HEK293 (cell line): ENCODE data around the gene CCSER1.

Experiments
- CTCF ChIA-PET: fragments of 350-600 bp; formaldehyde crosslinking; extraction: SDS; loops from one replicate; lab custom pipeline; 2021; ENCODE audit warnings: antibody characterized with exemption; lab: Yijun Ruan, JAX
- POLR2A ChIA-PET: fragments of 300-600 bp; formaldehyde crosslinking; extraction: SDS; loops from one replicate; lab custom pipeline; 2020; ENCODE audit warnings: antibody characterized with exemption, inconsistent platforms; lab: Yijun Ruan, JAX
- H3K27ac ChIP-seq: fragments of 200-500 bp; sonication (Bioruptor generic); 2 replicates; pipeline ENCODE4 v1.5.1; 2014; ENCODE audit warnings: low read depth, low read length, control low read depth, inconsistent platforms; ENCODE audit errors: extremely low read depth
- H3K36me3 ChIP-seq, 2 experiments: fragments of 200-500 bp in 1 of 2; sonication (Bioruptor generic) in 1 of 2; 1 replicate in 1 of 2; 2 replicates in 1 of 2; pipeline ENCODE4 v1.5.1; 2014 to 2017; ENCODE audit warnings: inconsistent platforms in 2 of 2, low read length in 2 of 2; ENCODE audit not compliant: control insufficient read depth in 2 of 2, insufficient read depth in 1 of 2
- H3K4me1 ChIP-seq: fragments of 200-500 bp; sonication (Bioruptor generic); 2 replicates; pipeline ENCODE4 v1.5.1; 2014; ENCODE audit warnings: mild to moderate bottlenecking, low read length, inconsistent platforms; ENCODE audit not compliant: control insufficient read depth, insufficient read depth
- H3K4me3 ChIP-seq: 2 replicates; pipeline ENCODE4 v1.5.1; 2011; ENCODE audit warnings: low read depth, mild to moderate bottlenecking, control low read depth, low read length, moderate library complexity
- H3K9me3 ChIP-seq: fragments of 200-500 bp; sonication (Bioruptor generic); 2 replicates; pipeline ENCODE4 v1.5.1; 2014; ENCODE audit warnings: low read depth, low read length, inconsistent platforms; ENCODE audit not compliant: control insufficient read depth, insufficient read depth
- GLIS1 ChIP-seq: fragments of 450-650 bp; formaldehyde crosslinking; IDR thresholded peaks from 2 replicates; pipeline ENCODE4 v1.5.1; 2016; ENCODE audit warnings: missing biosample characterization, missing genetic modification characterization
- PRDM1 ChIP-seq: fragments of 450-650 bp; formaldehyde crosslinking; IDR thresholded peaks from 2 replicates; pipeline ENCODE4; 2016; ENCODE audit warnings: missing biosample characterization, missing genetic modification characterization
- SALL2 ChIP-seq: fragments of 450-650 bp; formaldehyde crosslinking; IDR thresholded peaks from 2 replicates; pipeline ENCODE4 v1.5.0; 2017; ENCODE audit warnings: missing biosample characterization, mild to moderate bottlenecking, missing genetic modification characterization, borderline replicate concordance
- SCRT2 ChIP-seq: fragments of 450-650 bp; formaldehyde crosslinking; IDR thresholded peaks from 2 replicates; pipeline ENCODE4 v1.5.1; 2016; ENCODE audit warnings: missing biosample characterization, missing genetic modification characterization
- SETDB1 ChIP-seq: IDR thresholded peaks from one replicate; pipeline ENCODE4 v1.6.1; 2017; ENCODE audit warnings: mild to moderate bottlenecking, low read length, moderate library complexity, mixed read lengths; ENCODE audit not compliant: insufficient read length
- ZNF121 ChIP-seq: fragments of 450-650 bp; formaldehyde crosslinking; IDR thresholded peaks from 2 replicates; pipeline ENCODE4 v1.5.1; 2016; ENCODE audit warnings: missing biosample characterization, missing genetic modification characterization
- ZNF23 ChIP-seq: fragments of 450-650 bp; formaldehyde crosslinking; IDR thresholded peaks from 2 replicates; pipeline ENCODE4 v1.5.1; 2016; ENCODE audit warnings: missing biosample characterization, missing genetic modification characterization, borderline replicate concordance
- ZNF514 ChIP-seq: fragments of 450-650 bp; formaldehyde crosslinking; IDR thresholded peaks from 2 replicates; pipeline ENCODE4 v1.5.1; 2016; ENCODE audit warnings: missing biosample characterization, missing genetic modification characterization
- ZNF626 ChIP-seq: fragments of 450-650 bp; sonication (Bioruptor Pico); formaldehyde crosslinking; IDR thresholded peaks from 2 replicates; pipeline ENCODE4 v1.5.1; 2018; ENCODE audit warnings: missing biosample characterization, missing genetic modification characterization, inconsistent platforms
- ZNF654 ChIP-seq: fragments of 450-650 bp; formaldehyde crosslinking; IDR thresholded peaks from 2 replicates; pipeline ENCODE4 v1.5.1; 2016; ENCODE audit warnings: low read depth, missing biosample characterization, missing genetic modification characterization
- ZNF664 ChIP-seq: fragments of 450-650 bp; formaldehyde crosslinking; IDR thresholded peaks from 2 replicates; pipeline ENCODE4 v1.5.1; 2016; ENCODE audit warnings: missing biosample characterization, missing genetic modification characterization
- ZNF670 ChIP-seq: fragments of 450-650 bp; formaldehyde crosslinking; IDR thresholded peaks from 2 replicates; pipeline ENCODE4 v1.5.1; 2016; ENCODE audit warnings: missing biosample characterization, missing genetic modification characterization, low read depth
- ZNF837 ChIP-seq: fragments of 450-650 bp; formaldehyde crosslinking; IDR thresholded peaks from 2 replicates; pipeline ENCODE4 v1.5.1; 2016; ENCODE audit warnings: missing biosample characterization, missing genetic modification characterization
- TF ChIP-seq, protein P1 (sequence below): fragments of 450-650 bp; formaldehyde crosslinking; IDR thresholded peaks from 2 replicates; pipeline ENCODE4 v1.5.1; 2017; ENCODE audit warnings: missing biosample characterization, missing genetic modification characterization
- TF ChIP-seq, protein P2 (sequence below): fragments of 450-650 bp; formaldehyde crosslinking; IDR thresholded peaks from 2 replicates; pipeline ENCODE4 v1.5.1; 2016; ENCODE audit warnings: missing biosample characterization, missing genetic modification characterization
- TF ChIP-seq, protein P3 (sequence below): fragments of 450-650 bp; formaldehyde crosslinking; IDR thresholded peaks from 2 replicates; pipeline ENCODE4 v1.5.1; 2016; ENCODE audit warnings: missing biosample characterization, missing genetic modification characterization
- TF ChIP-seq, protein P4 (sequence below): fragments of 450-650 bp; formaldehyde crosslinking; IDR thresholded peaks from 2 replicates; pipeline ENCODE4 v1.5.1; 2016; ENCODE audit warnings: missing biosample characterization, missing genetic modification characterization, low read depth
- TF ChIP-seq, protein P5 (sequence below): fragments of 450-650 bp; formaldehyde crosslinking; IDR thresholded peaks from 2 replicates; pipeline ENCODE4 v1.5.1; 2016; ENCODE audit warnings: missing biosample characterization, missing genetic modification characterization

Gene CCSER1

DNA sequence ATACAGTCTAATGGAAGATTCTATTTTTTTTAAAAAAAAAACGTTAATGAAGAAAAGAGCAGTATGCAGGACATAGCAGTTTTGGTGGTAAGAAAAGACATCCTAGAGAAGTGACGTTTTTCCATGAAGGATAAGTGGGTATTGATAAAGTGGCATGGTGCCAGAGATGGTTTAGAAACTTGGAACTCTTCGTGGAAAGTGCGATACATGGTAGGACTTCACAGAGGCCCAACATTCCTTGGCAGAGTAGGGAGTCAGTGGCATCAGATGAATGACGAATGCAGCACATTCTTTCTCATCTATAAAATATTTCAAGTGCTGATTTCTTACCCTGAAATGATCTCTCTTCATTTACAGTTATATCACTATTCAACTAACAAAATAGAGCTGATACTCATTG, 298.7 kb downstream of the CCSER1 start:
- Histone ChIP-seq H3K27ac (no peak overlapping the region), H3K4me1 (no peaks in the 10 kb centered on the region), H3K4me3 (no peak overlapping the region)
- CTCF ChIA-PET: no interaction called here
- POLR2A ChIA-PET: no interaction called here
- TF ChIP-seq PRDM1 (tag by site-specific recombination): no peak
- TF ChIP-seq SETDB1: no peak
- no peak for TF ChIP-seq ZNF23
- TF ChIP-seq, protein P1, sequence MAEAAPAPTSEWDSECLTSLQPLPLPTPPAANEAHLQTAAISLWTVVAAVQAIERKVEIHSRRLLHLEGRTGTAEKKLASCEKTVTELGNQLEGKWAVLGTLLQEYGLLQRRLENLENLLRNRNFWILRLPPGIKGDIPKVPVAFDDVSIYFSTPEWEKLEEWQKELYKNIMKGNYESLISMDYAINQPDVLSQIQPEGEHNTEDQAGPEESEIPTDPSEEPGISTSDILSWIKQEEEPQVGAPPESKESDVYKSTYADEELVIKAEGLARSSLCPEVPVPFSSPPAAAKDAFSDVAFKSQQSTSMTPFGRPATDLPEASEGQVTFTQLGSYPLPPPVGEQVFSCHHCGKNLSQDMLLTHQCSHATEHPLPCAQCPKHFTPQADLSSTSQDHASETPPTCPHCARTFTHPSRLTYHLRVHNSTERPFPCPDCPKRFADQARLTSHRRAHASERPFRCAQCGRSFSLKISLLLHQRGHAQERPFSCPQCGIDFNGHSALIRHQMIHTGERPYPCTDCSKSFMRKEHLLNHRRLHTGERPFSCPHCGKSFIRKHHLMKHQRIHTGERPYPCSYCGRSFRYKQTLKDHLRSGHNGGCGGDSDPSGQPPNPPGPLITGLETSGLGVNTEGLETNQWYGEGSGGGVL: no peak
- TF ChIP-seq ZNF626 (tag by site-specific recombination): no peak
- TF ChIP-seq ZNF514 (tag by site-specific recombination): no peak
- TF ChIP-seq ZNF664 (tag by site-specific recombination): no peak
- TF ChIP-seq SALL2 (tag by site-specific recombination): no peak
- no peak for TF ChIP-seq ZNF121 (tag by site-specific recombination)
- no peak for TF ChIP-seq ZNF654 (tag by site-specific recombination)
- TF ChIP-seq ZNF670 (tag by site-specific recombination): no peak
- TF ChIP-seq, protein P2, sequence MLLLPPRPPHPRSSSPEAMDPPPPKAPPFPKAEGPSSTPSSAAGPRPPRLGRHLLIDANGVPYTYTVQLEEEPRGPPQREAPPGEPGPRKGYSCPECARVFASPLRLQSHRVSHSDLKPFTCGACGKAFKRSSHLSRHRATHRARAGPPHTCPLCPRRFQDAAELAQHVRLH: no peak
- no peak for TF ChIP-seq SCRT2 (tag by site-specific recombination)
- no peak for TF ChIP-seq ZNF837 (tag by site-specific recombination)
- TF ChIP-seq, protein P3, sequence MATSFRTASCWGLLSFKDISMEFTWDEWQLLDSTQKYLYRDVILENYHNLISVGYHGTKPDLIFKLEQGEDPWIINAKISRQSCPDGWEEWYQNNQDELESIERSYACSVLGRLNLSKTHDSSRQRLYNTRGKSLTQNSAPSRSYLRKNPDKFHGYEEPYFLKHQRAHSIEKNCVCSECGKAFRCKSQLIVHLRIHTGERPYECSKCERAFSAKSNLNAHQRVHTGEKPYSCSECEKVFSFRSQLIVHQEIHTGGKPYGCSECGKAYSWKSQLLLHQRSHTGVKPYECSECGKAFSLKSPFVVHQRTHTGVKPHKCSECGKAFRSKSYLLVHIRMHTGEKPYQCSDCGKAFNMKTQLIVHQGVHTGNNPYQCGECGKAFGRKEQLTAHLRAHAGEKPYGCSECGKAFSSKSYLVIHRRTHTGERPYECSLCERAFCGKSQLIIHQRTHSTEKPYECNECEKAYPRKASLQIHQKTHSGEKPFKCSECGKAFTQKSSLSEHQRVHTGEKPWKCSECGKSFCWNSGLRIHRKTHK (tag by site-specific recombination): no peak
- TF ChIP-seq GLIS1 (tag by site-specific recombination): no peak
- TF ChIP-seq, all 188 proteins: peak for 0
- Histone ChIP-seq H3K36me3 (no peaks in the 10 kb centered on the region), H3K9me3 (no peaks in the 10 kb centered on the region)

DNA sequence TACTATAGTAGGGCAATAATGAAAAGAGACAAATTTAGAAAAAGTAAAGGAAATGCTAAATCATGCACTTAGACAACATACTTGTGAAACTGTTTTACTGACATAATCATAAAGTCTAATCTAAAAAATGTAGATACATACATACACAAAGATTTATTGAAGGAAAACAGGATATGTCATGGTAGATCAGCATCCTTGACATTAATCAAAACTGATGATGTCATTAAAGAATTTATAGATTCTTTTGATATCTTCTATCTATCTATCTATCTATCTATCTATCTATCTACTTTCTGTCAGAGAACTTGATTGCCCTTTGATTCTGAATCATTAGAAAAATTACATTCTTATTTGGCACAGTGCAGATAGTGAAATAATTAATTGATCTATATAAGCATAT, 311.3 kb downstream of the CCSER1 start:
- Histone ChIP-seq H3K27ac (no peak overlapping the region), H3K4me1 (no peaks in the 10 kb centered on the region), H3K36me3 (no peaks in the 10 kb centered on the region), H3K4me3 (no peak overlapping the region), H3K9me3 (no peaks in the 10 kb centered on the region)
- TF ChIP-seq, protein P4, sequence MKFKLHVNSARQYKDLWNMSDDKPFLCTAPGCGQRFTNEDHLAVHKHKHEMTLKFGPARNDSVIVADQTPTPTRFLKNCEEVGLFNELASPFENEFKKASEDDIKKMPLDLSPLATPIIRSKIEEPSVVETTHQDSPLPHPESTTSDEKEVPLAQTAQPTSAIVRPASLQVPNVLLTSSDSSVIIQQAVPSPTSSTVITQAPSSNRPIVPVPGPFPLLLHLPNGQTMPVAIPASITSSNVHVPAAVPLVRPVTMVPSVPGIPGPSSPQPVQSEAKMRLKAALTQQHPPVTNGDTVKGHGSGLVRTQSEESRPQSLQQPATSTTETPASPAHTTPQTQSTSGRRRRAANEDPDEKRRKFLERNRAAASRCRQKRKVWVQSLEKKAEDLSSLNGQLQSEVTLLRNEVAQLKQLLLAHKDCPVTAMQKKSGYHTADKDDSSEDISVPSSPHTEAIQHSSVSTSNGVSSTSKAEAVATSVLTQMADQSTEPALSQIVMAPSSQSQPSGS (tag by site-specific recombination): peak; percentile 60
- TF ChIP-seq, protein P5, sequence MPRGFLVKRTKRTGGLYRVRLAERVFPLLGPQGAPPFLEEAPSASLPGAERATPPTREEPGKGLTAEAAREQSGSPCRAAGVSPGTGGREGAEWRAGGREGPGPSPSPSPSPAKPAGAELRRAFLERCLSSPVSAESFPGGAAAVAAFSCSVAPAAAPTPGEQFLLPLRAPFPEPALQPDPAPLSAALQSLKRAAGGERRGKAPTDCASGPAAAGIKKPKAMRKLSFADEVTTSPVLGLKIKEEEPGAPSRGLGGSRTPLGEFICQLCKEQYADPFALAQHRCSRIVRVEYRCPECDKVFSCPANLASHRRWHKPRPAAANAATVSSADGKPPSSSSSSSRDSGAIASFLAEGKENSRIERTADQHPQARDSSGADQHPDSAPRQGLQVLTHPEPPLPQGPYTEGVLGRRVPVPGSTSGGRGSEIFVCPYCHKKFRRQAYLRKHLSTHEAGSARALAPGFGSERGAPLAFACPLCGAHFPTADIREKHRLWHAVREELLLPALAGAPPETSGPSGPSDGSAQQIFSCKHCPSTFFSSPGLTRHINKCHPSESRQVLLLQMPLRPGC (tag by site-specific recombination): no peak
- TF ChIP-seq GLIS1 (tag by site-specific recombination): no peak
- ChIA-PET POLR2A (no interaction called here), CTCF (no interaction called here)
